Ovary (tissue), 3 donors: Measurements from ENCODE around the gene CTNNA3.

Experiments
- POLR2A ChIP-seq: fragments of 450-650 bp; IDR thresholded peaks from one replicate; pipeline ENCODE4 v1.6.1; 2017; ENCODE audit warnings: antibody characterized with exemption, mild to moderate bottlenecking, moderate library complexity
- TF ChIP-seq, protein P1 (sequence below), 3 donors: fragments of 450-650 bp in 2 of 3; fragments of 200-600 bp in 1 of 3; IDR thresholded peaks; one replicate each; pipeline versions ENCODE4 v1.5.1 to v1.8.0; 2016 to 2022; ENCODE audit warnings: antibody characterized with exemption in 3 of 3, mild to moderate bottlenecking in 1 of 3
- donor health status: DM: no; HTN: no; CAD: no.

- TF ChIP-seq POLR2A = no peak
- TF ChIP-seq, protein P1, sequence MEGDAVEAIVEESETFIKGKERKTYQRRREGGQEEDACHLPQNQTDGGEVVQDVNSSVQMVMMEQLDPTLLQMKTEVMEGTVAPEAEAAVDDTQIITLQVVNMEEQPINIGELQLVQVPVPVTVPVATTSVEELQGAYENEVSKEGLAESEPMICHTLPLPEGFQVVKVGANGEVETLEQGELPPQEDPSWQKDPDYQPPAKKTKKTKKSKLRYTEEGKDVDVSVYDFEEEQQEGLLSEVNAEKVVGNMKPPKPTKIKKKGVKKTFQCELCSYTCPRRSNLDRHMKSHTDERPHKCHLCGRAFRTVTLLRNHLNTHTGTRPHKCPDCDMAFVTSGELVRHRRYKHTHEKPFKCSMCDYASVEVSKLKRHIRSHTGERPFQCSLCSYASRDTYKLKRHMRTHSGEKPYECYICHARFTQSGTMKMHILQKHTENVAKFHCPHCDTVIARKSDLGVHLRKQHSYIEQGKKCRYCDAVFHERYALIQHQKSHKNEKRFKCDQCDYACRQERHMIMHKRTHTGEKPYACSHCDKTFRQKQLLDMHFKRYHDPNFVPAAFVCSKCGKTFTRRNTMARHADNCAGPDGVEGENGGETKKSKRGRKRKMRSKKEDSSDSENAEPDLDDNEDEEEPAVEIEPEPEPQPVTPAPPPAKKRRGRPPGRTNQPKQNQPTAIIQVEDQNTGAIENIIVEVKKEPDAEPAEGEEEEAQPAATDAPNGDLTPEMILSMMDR (IDR thresholded peaks at IDR 0.05) = no peak
Measured at GRCh38 chr10:66209025-66209424, 1487.0 kb downstream of the CTNNA3 start.
